H1 (cell line): ENCODE results near the gene CRYBG3.

Experiments used
- CEBPB ChIP-seq: IDR thresholded peaks from 2 replicates; pipeline ENCODE4 v1.6.1; 2012; ENCODE audit warnings: low read depth, low read length
- CTCF ChIP-seq, 3 experiments: IDR thresholded peaks; 1 replicate in 2 of 3; 2 replicates in 1 of 3; pipeline versions ENCODE4 v1.5.1 to v1.6.1; 2011; ENCODE audit warnings: low read length in 3 of 3, mild to moderate bottlenecking in 3 of 3, inconsistent platforms in 2 of 3, low read depth in 1 of 3, moderate library complexity in 1 of 3; ENCODE audit not compliant: insufficient read depth in 1 of 3; ENCODE audit errors: control extremely low read depth in 1 of 3
- E2F6 ChIP-seq: IDR thresholded peaks from 2 replicates; pipeline ENCODE4 v1.6.1; 2012; ENCODE audit warnings: inconsistent platforms
- EP300 ChIP-seq, 2 experiments: IDR thresholded peaks; 1 replicate in 1 of 2; 2 replicates in 1 of 2; pipeline ENCODE4 v1.6.1; 2011 to 2012; ENCODE audit warnings: low read depth in 2 of 2, low read length in 2 of 2, mild to moderate bottlenecking in 2 of 2, borderline replicate concordance in 1 of 2, inconsistent platforms in 1 of 2, moderate library complexity in 1 of 2
- EZH2 ChIP-seq: fragments of 200-600 bp; sonication (generic); IDR thresholded peaks from 2 replicates; pipeline ENCODE4 v1.7.1; 2012; ENCODE audit warnings: low read depth, mild to moderate bottlenecking, moderate library complexity, low read length, inconsistent platforms; ENCODE audit not compliant: severe bottlenecking
- HDAC2 ChIP-seq, 2 experiments: fragments of 300-600 bp in 1 of 2; sonication (generic) in 1 of 2; IDR thresholded peaks; 2 replicates each; pipeline ENCODE4 v1.6.1; 2011 to 2012; ENCODE audit warnings: low read depth in 2 of 2, low read length in 2 of 2, mild to moderate bottlenecking in 2 of 2, moderate library complexity in 2 of 2, borderline replicate concordance in 1 of 2, inconsistent platforms in 1 of 2
- NRF1 ChIP-seq: IDR thresholded peaks from 2 replicates; pipeline ENCODE4 v1.6.1; 2011; ENCODE audit warnings: mild to moderate bottlenecking, low read depth, low read length, improper control_type of control experiment
- POLR2AphosphoS5 ChIP-seq: IDR thresholded peaks from 2 replicates; pipeline ENCODE4 v1.6.1; 2011; ENCODE audit warnings: low read depth, low read length
- RAD21 ChIP-seq, 2 experiments: IDR thresholded peaks in 1 of 2; conservative IDR thresholded peaks in 1 of 2; 2 replicates each; pipeline ENCODE4 v1.6.1; 2011; ENCODE audit warnings: low read depth in 2 of 2, low read length in 2 of 2, improper control_type of control experiment in 1 of 2, inconsistent platforms in 1 of 2, mild to moderate bottlenecking in 1 of 2, moderate library complexity in 1 of 2
- SIN3A ChIP-seq, 2 experiments: IDR thresholded peaks in 1 of 2; conservative IDR thresholded peaks in 1 of 2; 2 replicates each; pipeline ENCODE4 v1.6.1; 2011 to 2012; ENCODE audit warnings: low read length in 2 of 2, improper control_type of control experiment in 1 of 2, low read depth in 1 of 2, mild to moderate bottlenecking in 1 of 2
- YY1 ChIP-seq: IDR thresholded peaks from 2 replicates; pipeline ENCODE4 v1.6.1; 2011; ENCODE audit warnings: low read depth, mild to moderate bottlenecking, low read length

- TF ChIP-seq CEBPB (no peak), CTCF (IDR thresholded peaks at IDR 0.05; ENCODE audit: control extremely low read depth in 1 of 3, insufficient read depth in 1 of 3, low read depth in 1 of 3, low read length in 3 of 3) (no peak), E2F6 (no peak), HDAC2 (IDR thresholded peaks at IDR 0.05; ENCODE audit: borderline replicate concordance in 1 of 2, low read depth in 2 of 2, low read length in 2 of 2) (no peak), SIN3A (conservative IDR thresholded peaks at IDR 0.05 in 1 of 2, IDR thresholded peaks at IDR 0.05 in 1 of 2; ENCODE audit: low read depth in 1 of 2, low read length in 2 of 2) (no peak), EP300 (IDR thresholded peaks at IDR 0.05; ENCODE audit: borderline replicate concordance in 1 of 2, low read depth in 2 of 2, low read length in 2 of 2) (no peak), POLR2AphosphoS5 (no peak), RAD21 (IDR thresholded peaks at IDR 0.05 in 1 of 2, conservative IDR thresholded peaks at IDR 0.05 in 1 of 2; ENCODE audit: low read depth in 2 of 2, low read length in 2 of 2) (no peak), EZH2 (no peak), YY1 (no peak), NRF1 (no peak)
Observed at GRCh38 chr3:97952872-97953271, 131.1 kb downstream of the CRYBG3 start.
